GM18519 (cell line): Measurements from ENCODE around the gene VSTM2L.

Experiments used
- ATAC-seq: cut with Tn5 transposase; IDR thresholded peaks from one replicate; pipeline ENCODE4 v1.9.1; 2021; ENCODE audit warnings: mild to moderate bottlenecking, moderate library complexity; ENCODE audit not compliant: unreplicated experiment, low FRiP score

VSTM2L gene

DNA sequence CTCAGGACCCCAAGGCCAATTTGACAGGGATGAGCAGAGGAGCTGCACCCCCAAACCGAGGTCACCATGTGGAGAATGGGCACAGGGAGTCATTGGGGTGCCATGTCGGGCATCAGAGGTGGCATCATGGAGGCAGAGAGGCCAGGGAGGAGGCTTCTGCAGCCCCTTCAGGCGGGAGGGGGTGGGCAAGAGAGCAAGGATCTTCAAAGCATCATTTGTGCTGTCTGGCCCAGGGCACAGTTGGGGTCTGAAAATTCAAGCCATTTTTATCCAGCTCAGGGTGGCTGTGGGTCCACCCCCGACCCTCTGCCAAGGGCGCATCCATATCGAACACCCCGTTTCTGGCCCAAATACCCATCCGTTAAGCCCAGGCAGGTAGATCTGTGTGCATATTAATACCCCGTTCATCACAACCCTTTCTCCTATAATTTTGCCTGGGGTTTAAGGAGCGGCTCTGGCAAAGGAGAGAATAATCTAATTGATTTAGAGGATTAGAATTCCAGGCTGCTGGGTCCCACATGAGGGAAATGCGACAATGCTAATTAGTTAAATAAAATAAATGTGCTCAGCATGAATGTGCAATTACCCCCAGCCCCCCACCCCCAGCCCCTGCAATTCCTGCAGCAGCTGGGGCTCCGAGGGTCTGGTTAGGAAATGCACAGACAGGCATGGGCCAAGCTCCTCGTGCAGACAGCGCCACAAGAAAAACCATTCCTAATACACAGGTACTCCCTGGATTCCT, 31.9 kb downstream of the VSTM2L start:
- no peak for ATAC-seq

- ATAC-seq: no peak
Measured at GRCh38 chr20:37935435-37935834, 32.5 kb downstream of the VSTM2L start.

GRCh38 chr20:37936041-37936440, 33.1 kb downstream of the VSTM2L start:
- no peak for ATAC-seq

DNA sequence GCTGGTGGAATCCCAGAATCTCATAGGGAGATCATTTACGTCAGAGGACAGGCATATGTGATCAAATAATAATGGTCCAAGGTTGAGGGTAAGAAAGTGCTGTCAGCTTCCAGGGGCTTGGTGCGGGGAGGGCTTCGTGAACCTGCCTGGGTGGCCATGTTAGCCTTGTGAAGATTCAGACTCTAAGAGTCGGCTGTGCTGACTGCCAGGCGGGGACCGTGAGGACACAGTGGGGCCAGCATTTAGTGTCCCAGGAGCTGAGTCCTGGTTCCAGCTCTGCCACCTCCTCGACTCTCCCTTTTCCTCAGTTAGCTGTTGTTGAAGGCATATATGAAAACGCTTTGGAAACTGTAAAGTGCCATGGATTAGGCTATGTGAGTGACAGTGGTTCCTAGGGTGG, 33.5 kb downstream of the VSTM2L start:
- ATAC-seq: no peak

DNA sequence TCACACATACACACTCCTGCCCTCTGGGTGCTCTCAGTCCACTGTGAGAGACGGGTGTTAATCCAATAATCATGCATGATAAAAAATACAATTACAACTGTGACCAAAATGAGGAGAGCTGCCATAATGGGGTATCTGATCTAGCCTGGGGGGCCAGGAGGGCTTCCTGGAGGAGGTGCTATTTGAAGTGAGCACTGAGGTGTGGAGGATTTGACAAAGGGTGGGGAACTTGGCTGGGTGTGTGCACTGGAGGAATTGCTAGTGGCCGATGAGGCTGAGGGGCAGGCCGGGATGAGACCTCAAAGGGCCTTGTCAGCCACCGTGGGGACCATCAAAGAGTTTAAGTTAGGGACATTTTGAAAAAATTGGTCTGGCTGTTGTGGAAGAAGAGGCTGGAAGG, 34.8 kb downstream of the VSTM2L start:
- ATAC-seq: no peak

- ATAC-seq: no peak
Measured at GRCh38 chr20:37938181-37938750, 35.3 kb downstream of the VSTM2L start.

DNA sequence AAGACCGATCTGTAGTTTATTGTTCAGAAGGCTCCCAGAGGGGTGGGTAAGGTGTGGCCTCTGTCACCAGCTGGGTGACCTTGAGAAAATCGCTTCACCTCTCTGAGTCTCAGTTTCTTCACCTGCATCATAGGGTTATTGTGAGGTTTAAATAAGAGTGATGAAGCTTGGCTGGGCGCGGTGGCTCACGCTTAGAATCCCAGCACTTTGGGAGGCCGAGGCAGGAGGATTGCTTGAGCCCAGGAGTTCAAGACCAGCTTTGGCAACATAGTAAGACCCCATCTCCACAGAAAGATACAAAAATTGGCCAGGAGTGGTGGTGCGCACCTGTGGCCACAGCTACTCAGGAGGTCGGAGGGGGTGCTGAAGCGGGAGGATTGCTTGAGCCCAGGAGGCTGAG, 36.0 kb downstream of the VSTM2L start:
- ATAC-seq: no peak

DNA sequence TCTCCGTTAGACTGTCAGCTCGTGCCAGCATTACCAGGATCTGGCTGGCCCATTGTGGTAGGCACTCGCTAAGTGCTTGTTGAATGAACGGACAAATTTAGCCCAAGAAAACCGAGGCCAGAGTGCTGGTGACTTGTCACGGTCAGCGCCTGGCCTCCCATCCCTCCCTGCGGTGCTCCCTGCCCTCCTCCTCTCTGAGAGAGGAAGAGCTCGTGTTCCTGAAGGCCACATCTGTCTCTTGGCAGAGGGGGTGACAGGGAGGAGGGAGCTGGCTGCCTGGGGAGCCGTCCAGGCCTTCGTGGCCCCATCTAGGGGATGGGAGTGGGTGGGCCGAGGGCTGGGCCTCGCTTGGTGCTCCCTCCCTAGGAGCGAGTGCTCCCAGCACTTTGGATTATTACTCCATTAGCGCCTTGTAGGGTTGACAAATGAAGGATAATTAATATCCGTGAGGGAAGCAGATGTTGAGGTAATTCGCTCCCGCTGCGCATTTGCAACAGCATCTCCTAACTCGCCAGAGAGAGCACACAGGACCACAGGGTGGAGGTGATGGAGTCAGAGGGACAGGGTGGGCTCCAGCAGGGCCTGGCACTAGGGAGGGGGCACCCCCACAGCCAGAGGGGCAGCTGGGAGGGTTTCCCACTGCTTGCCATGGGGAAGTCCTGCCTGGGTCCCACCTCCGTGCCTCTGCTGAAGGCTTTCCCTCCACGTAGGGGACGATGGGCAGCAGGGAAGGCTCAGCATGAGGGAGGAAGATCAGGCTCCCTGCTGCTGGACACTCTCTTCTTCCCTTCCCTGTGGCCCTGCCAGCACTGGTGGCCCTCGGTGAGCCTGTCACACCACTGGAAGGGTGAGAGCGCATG, 37.0 kb downstream of the VSTM2L start:
- ATAC-seq: no peak

- ATAC-seq: no peak
Measured at GRCh38 chr20:37940858-37941257, 37.9 kb downstream of the VSTM2L start.

DNA sequence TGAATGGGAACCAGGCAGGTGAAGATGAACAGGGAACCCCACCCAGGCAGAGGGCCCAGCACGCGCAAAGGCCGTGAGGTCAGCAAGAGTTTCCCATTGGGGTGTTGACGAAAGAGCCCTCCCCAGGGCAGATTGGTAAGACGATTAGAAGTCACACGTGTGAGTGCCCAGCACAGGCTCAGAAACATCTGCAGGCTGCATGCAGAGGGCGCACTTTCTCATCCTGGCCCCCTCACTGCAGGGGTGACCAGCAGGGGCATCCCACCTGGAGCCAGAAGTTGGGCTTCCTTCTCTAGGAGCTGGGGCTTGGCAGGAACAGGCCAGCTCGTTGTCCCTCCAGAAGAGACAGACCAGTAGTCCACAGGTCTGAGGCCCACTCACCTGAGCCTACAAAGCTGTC, 38.4 kb downstream of the VSTM2L start:
- ATAC-seq: no peak

DNA sequence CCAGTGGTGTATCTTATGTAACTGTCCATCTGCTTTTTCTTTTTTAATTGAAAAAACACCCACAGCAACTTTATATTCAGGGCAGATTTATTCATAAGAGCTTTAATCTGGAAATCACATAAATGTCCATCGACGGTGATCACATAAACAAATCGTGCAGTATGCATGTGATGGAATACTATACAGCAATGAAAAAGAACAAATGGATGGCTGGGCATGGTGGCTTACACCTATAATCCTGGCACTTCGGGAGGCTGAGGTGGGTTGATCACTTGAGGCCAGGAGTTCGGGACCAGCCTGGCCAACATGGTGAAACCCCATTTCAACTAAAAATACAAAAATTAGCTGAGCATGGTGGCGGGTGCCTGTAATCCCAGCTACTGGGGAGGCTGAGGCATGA, 39.1 kb downstream of the VSTM2L start:
- no peak for ATAC-seq

- ATAC-seq: no peak
Measured at GRCh38 chr20:37943033-37943432, 40.1 kb downstream of the VSTM2L start.

- ATAC-seq: no peak
Measured at GRCh38 chr20:37943501-37944455, 40.9 kb downstream of the VSTM2L start.

DNA sequence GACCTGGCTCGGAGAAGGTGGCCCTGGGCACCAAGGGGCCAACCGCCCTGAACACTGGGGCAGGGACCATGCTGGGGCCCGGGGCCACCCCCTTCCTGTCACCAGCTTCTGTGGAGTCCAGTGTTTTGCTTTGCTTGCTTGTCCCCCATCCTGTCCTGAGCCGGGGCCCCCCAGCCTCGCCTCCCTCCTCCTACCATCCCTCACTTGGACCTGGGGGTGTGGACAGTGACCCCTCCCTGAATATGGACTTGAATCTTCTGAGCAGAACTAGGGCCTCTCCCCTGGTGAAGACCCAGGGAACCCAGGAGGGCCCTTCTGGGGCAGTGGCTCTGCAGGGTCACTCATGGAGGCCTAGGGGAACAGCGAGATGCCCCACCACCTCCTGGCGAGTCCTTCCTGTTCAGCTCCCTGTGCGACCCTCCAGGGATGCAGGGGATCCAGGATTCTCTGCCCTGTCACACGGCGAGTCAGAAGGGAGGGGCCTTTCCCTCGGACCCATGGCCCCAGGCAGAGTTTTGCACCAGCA, 41.6 kb downstream of the VSTM2L start:
- ATAC-seq: no peak

DNA sequence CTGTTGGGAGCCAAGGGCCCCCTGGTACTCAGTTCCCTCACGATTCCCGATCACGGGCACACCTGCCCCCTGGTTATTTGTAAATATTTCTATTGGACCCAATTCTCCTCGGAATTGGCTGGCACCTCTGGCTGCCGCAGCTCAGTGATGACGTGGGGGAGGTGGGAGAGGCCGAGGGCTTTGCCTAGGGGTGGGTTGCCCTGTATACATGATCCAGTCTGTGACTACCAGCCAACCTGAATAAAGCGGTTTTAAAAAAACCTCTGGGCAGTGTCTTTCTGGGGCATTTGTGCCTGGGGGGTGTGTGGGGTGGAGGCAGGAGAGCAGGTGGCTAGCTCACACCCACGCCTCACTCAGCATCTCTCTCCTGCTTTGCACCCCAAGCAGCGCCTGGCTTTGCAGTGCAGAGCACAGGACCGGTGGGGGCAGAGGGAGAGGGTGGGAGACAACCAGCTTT, 42.2 kb downstream of the VSTM2L start:
- no peak for ATAC-seq

DNA sequence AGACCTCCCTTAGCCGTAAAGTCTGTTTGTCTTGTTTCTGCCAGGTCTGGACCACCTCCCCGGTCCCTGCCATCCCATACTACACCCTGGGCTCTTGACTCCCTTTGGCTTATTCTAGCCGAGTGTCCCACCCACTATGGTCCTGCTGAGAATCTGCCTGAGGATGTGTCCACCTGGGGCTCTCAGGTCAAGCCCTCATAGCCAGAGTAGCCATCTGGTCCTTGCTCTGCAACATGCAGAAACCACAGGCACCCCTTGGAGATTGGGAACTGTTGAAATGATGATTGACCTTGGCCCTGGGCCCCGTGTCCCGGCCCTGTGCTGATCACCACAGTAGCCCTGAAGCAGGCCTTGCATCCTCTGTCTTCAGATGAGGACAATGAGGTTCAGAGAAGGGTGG, 44.0 kb downstream of the VSTM2L start:
- no peak for ATAC-seq

- no peak for ATAC-seq
Measured at GRCh38 chr20:37947943-37948342, 45.0 kb downstream of the VSTM2L start.

DNA sequence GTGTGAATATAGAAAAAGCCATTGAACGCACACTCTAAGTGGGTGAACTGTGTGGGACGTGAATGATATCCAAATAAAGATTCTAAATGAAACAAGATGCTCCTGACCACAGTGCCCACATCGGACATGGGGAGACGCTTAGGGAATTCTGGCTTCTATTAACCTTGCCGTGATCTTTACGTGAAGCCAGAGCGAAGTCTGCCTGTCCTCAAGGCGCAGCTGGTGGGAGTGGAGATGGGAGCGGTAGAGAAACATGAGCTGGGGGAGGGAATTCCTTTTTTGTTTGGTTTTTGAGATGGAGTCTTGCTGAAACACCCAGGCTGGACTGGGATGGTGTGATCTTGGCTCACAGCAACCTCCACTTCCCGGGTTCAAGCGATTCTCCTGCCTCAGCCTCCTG, 46.0 kb downstream of the VSTM2L start:
- no peak for ATAC-seq

DNA sequence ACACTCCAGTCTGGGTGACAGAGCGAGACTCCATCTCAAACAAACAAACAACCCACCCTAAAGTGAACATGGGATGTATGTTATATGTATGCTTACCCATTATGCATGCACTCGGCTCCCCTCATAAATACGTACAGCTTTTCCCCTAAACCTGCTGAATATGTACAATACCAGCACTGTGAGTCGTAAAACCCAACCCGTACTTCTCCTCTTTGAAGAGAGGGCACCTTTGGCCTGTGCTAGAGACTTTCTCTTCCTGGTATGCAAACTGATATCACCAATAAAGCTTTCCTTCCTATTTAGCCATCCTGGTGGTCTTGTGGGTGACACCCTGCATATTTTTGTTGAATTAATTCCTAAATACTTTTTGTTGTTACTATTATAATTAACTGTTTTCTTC, 51.3 kb downstream of the VSTM2L start:
- ATAC-seq: no peak

DNA sequence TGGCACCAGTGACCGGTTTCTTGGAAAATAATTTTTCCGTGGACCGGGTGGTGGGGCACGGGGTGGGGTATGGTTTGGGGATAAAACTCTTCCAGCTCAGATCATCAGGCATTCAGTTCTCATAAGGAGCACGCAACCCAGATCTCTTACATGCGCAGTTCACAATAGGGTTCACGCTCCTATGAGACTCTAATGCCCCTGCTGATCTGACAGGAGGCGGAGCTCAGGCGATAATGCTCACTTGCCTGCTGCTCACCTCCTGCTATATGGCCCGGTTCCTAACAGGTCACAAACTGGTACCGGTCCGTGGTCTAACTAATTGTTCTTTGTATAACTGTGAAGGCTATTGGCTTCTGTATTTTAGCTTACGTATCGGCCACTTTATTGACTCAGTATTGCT, 51.7 kb downstream of the VSTM2L start:
- ATAC-seq: no peak
